HepG2 (cell line): Measurements from ENCODE around the gene RPL37. TPM values are rescaled to one million over a fixed set of nuclear protein-coding genes. Genes with fewer than 3 reads are reported as not detected.
A peak's percentile ranks its signal among the peaks of the same experiment; 100 is the strongest.

Source experiments
- AGO2 ChIP-seq: fragments of 200-400 bp; formaldehyde crosslinking; optimal IDR thresholded peaks from 2 replicates; pipeline ENCODE3; 2017; ENCODE audit warnings: mild to moderate bottlenecking, low read depth, low read length, moderate library complexity
- CEBPB ChIP-seq: IDR thresholded peaks from 2 replicates; pipeline ENCODE4 v1.6.1; 2011; ENCODE audit warnings: low read depth, low read length, improper control_type of control experiment, borderline replicate concordance
- POLR2G ChIP-seq: fragments of 200-400 bp; formaldehyde crosslinking; IDR thresholded peaks from 2 replicates; pipeline ENCODE4 v1.6.1; 2018; ENCODE audit warnings: mild to moderate bottlenecking, low read depth, low read length, moderate library complexity
- ZNF563 ChIP-seq: sonication (generic); formaldehyde crosslinking; IDR thresholded peaks from 2 replicates; pipeline ENCODE4 v1.8.0; 2022; ENCODE audit warnings: mild to moderate bottlenecking, moderate library complexity, missing genetic modification reagents
- ZNF646 ChIP-seq: sonication (generic); formaldehyde crosslinking; IDR thresholded peaks from 2 replicates; pipeline ENCODE4 v1.9.0; 2021; ENCODE audit warnings: mild to moderate bottlenecking, missing genetic modification reagents
- polyA plus RNA-seq, 8 experiments: library from polyadenylated mRNA; depleted of rRNA in 3 of 8; stranded (reverse) in 7 of 8; unstranded in 1 of 8; fragments of >200 nt; fragmentation: Illumina TruSeq in 4 of 8; extraction: Trizol in 4 of 8; gene quantifications; 2 replicates each; pipeline versions ENCODE4 v1.2.1 to v1.2.3, GENCODE V29; 2011 to 2016; ENCODE audit warnings: low read depth in 4 of 8, missing spikeins in 1 of 8, mixed read lengths in 1 of 8; ENCODE audit not compliant: insufficient read depth in 1 of 8
- total RNA-seq, 5 experiments: library from RNA; depleted of rRNA; stranded (reverse); fragments of >200 nt; fragmentation: Illumina TruSeq; extraction: Trizol; gene quantifications; 2 replicates each; pipeline ENCODE4 v1.2.3, GENCODE V29; 2016; ENCODE audit warnings: low read depth in 1 of 5
- TF ChIP-seq, protein P1 (sequence below): sonication (generic); formaldehyde crosslinking; IDR thresholded peaks from 2 replicates; pipeline ENCODE4 v1.5.0; 2020; ENCODE audit warnings: missing genetic modification reagents
- TF ChIP-seq, protein P2 (sequence below): IDR thresholded peaks from 2 replicates; pipeline ENCODE4 v1.6.1; 2012; ENCODE audit warnings: low read length, improper control_type of control experiment

Gene RPL37
- total and polyA plus RNA-seq, 2 of the 13 experiments (the other 11 are each of a cell fraction or from before 2014, with no cell fraction given) = 1,981 to 3,367 TPM

- TF ChIP-seq AGO2 (peak; percentile 63), POLR2G (peak; percentile 15; the same call in 1 of the 2 replicates), ZNF563 (no peak), ZNF646 (no peak), CEBPB (no peak)
- TF ChIP-seq, protein P1, sequence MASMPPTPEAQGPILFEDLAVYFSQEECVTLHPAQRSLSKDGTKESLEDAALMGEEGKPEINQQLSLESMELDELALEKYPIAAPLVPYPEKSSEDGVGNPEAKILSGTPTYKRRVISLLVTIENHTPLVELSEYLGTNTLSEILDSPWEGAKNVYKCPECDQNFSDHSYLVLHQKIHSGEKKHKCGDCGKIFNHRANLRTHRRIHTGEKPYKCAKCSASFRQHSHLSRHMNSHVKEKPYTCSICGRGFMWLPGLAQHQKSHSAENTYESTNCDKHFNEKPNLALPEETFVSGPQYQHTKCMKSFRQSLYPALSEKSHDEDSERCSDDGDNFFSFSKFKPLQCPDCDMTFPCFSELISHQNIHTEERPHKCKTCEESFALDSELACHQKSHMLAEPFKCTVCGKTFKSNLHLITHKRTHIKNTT (CRISPR knock-in tag) = no peak
- TF ChIP-seq, protein P2, sequence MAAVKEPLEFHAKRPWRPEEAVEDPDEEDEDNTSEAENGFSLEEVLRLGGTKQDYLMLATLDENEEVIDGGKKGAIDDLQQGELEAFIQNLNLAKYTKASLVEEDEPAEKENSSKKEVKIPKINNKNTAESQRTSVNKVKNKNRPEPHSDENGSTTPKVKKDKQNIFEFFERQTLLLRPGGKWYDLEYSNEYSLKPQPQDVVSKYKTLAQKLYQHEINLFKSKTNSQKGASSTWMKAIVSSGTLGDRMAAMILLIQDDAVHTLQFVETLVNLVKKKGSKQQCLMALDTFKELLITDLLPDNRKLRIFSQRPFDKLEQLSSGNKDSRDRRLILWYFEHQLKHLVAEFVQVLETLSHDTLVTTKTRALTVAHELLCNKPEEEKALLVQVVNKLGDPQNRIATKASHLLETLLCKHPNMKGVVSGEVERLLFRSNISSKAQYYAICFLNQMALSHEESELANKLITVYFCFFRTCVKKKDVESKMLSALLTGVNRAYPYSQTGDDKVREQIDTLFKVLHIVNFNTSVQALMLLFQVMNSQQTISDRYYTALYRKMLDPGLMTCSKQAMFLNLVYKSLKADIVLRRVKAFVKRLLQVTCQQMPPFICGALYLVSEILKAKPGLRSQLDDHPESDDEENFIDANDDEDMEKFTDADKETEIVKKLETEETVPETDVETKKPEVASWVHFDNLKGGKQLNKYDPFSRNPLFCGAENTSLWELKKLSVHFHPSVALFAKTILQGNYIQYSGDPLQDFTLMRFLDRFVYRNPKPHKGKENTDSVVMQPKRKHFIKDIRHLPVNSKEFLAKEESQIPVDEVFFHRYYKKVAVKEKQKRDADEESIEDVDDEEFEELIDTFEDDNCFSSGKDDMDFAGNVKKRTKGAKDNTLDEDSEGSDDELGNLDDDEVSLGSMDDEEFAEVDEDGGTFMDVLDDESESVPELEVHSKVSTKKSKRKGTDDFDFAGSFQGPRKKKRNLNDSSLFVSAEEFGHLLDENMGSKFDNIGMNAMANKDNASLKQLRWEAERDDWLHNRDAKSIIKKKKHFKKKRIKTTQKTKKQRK = no peak
These were observed 7.6 kb downstream of the RPL37 start (continued) for GRCh38 chr5:40827188-40827977.
